ENCODE measurements around the gene MBD4.
A peak's percentile ranks its signal among the peaks of the same experiment; 100 is the strongest.

MBD4 gene

DNA sequence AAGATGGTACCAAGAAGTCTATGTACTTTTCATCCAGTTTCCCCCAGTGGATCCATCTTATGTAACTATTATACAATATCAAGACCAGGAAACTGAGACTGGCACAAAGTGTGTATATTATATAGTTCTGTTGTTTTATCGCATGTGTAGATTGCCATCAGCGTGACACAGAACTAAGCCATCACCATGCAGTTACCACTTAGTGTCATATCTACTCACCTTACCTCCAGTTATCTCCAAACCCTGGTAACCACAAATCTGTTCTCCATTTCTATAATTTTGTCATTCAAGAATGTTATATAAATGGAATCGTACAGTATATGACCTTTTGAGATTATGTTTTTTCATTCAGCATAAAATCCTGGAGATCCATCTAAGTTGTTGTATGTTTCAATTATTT, 23.3 kb upstream of the MBD4 start:
- Histone ChIP-seq H3K4me1 (ENCODE audit: control insufficient read depth in 2 of 2, insufficient read depth in 1 of 2, low read depth in 1 of 2, low read length in 2 of 2) (peaks cover 2 to 5% of the 10 kb centered on the region in 2 donors), H2BK5ac (ENCODE audit: low read length) (no peak overlapping the region), H3K36me3 (replicated peaks in 1 of 2; ENCODE audit: control insufficient read depth in 2 of 2, insufficient read depth in 2 of 2, low read length in 2 of 2) (peaks cover 12 to 59% of the 10 kb centered on the region in 2 donors), H3K4ac (ENCODE audit: low read length) (no peak overlapping the region), H2AK5ac (ENCODE audit: low read depth, low read length) (no peak overlapping the region), H3K4me3 (ENCODE audit: low read length in 2 of 2) (no peak overlapping the region), H2AFZ (ENCODE audit: low read length) (no peak overlapping the region), H3K23ac (ENCODE audit: low read depth, low read length, poor library complexity) (no peak overlapping the region), H3K4me2 (ENCODE audit: insufficient read depth, low read length, poor library complexity, severe bottlenecking) (no peak overlapping the region), H3K18ac (ENCODE audit: low read length) (no peak overlapping the region), H3K14ac (ENCODE audit: low read length) (no peak overlapping the region), H2BK15ac (ENCODE audit: low read length) (no peak overlapping the region), H3K9me3 (replicated peaks in 1 of 2; ENCODE audit: control insufficient read depth in 2 of 2, insufficient read depth in 1 of 2, low read depth in 1 of 2, low read length in 2 of 2) (no peaks in the 10 kb centered on the region), H4K91ac (ENCODE audit: low read depth, low read length, poor library complexity) (no peak overlapping the region), H2BK120ac (ENCODE audit: low read depth, low read length) (no peak overlapping the region), H3K9ac (ENCODE audit: low read depth, low read length, poor library complexity) (no peak overlapping the region), H3K27ac (replicated peaks; ENCODE audit: low read length) (no peak overlapping the region), H4K8ac (ENCODE audit: low read depth, low read length) (no peak overlapping the region), H2BK12ac (ENCODE audit: low read length) (no peak overlapping the region), H3K79me1 (ENCODE audit: low read depth, low read length) (no peaks in the 10 kb centered on the region), H3K27me3 (ENCODE audit: control insufficient read depth in 3 of 3, insufficient read depth in 3 of 3, low read depth in 1 of 3, low read length in 3 of 3) (no peaks in the 10 kb centered on the region)
- no CpG with 5 or more reads among the region's 3 CpGs for WGBS, 2 donors (ENCODE audit: extremely low coverage in 2 of 2, insufficient read length in 2 of 2, insufficient replicate concordance in 1 of 2)
- no peak for DNase-seq (ENCODE audit: low spot score)

DNA sequence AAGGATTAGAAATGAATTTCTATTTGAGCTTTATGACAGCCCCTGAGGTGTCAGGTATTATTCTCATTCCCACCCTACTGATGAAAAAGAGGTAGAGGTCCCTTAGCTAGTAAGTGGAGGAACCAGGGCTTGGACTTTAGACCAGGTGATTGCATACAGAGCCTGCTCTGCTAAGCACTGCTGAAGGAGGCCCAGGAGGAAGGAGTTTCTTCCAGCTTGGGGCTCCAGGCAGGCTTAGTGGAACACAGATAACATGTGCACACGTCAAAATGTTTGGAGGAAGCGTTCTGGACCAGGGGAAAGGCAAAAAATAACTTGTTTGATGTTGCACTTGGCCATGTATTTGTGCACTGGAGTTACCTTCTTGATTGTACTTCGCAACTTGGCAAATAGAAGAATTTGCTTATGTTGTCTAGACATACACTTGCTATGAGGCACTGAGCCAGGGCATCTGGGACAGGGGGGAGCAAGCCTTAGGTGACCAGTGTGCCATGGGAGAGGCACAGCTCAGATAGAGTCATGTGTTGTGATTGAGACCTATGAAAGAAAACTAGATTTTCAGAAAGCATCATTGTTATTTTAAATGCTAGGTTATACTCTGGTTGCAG, 22.7 kb upstream of the MBD4 start:
- Histone ChIP-seq H4K8ac (ENCODE audit: low read depth, low read length) (no peak overlapping the region), H3K79me1 (ENCODE audit: low read depth, low read length) (no peaks in the 10 kb centered on the region), H4K91ac (ENCODE audit: low read depth, low read length, poor library complexity) (no peak overlapping the region), H2AK5ac (ENCODE audit: low read depth, low read length) (no peak overlapping the region), H3K4me3 (ENCODE audit: low read length in 2 of 2) (peak overlapping the region in 1 of 2 donors; percentile 1), H3K4ac (ENCODE audit: low read length) (no peak overlapping the region), H3K9me3 (replicated peaks in 1 of 2; ENCODE audit: control insufficient read depth in 2 of 2, insufficient read depth in 1 of 2, low read depth in 1 of 2, low read length in 2 of 2) (no peaks in the 10 kb centered on the region), H3K18ac (ENCODE audit: low read length) (no peak overlapping the region), H3K14ac (ENCODE audit: low read length) (no peak overlapping the region), H3K9ac (ENCODE audit: low read depth, low read length, poor library complexity) (no peak overlapping the region), H3K4me2 (ENCODE audit: insufficient read depth, low read length, poor library complexity, severe bottlenecking) (no peak overlapping the region), H2BK5ac (ENCODE audit: low read length) (no peak overlapping the region), H2AFZ (ENCODE audit: low read length) (no peak overlapping the region), H3K27me3 (ENCODE audit: control insufficient read depth in 3 of 3, insufficient read depth in 3 of 3, low read depth in 1 of 3, low read length in 3 of 3) (no peaks in the 10 kb centered on the region), H2BK120ac (ENCODE audit: low read depth, low read length) (no peak overlapping the region), H2BK15ac (ENCODE audit: low read length) (no peak overlapping the region), H3K23ac (ENCODE audit: low read depth, low read length, poor library complexity) (no peak overlapping the region), H3K27ac (replicated peaks; ENCODE audit: low read length) (no peak overlapping the region), H3K36me3 (replicated peaks in 1 of 2; ENCODE audit: control insufficient read depth in 2 of 2, insufficient read depth in 2 of 2, low read length in 2 of 2) (peaks cover 12 to 56% of the 10 kb centered on the region in 2 donors), H3K4me1 (ENCODE audit: control insufficient read depth in 2 of 2, insufficient read depth in 1 of 2, low read depth in 1 of 2, low read length in 2 of 2) (peaks cover under 1 to 2% of the 10 kb centered on the region in 2 donors), H2BK12ac (ENCODE audit: low read length) (no peak overlapping the region)
- no peak for DNase-seq (ENCODE audit: low spot score)
- no CpG with 5 or more reads among the region's 3 CpGs for WGBS, 2 donors (ENCODE audit: extremely low coverage in 2 of 2, insufficient read length in 2 of 2, insufficient replicate concordance in 1 of 2)

DNA sequence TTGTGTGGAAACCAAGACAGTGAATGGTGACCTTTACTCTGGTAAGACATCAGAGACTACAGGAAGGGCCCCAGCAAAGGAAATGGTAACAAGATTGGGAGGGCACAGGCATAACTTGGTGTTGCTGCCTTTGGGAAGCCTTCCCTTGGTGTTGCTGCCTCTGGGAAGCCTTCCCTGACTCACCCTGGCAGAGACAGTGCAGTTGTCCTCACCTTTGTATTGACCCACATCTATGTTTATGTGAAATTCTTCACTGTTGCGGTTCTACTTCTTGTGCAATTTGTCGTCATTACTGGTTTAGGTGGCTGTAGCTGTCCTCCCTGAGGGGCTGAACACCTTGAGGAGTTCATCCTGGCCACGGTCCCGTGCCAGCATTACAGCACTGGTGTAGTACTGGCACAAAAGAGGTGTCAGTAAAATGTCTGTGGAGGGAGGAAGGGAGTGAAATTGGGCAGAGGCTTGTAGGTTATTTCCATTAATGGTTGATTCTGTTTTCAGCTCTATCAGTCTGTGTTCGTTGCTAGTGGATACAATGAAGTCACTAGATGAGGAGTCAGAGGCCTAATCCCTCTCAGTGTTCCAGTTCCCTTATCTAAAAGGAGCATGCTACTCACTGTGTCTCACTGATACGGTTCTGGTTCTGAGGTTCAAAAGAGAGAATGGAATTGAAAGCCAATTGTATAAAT, 21.9 kb upstream of the MBD4 start:
- Histone ChIP-seq H3K4ac (ENCODE audit: low read length) (no peak overlapping the region), H2BK12ac (ENCODE audit: low read length) (no peak overlapping the region), H2BK120ac (ENCODE audit: low read depth, low read length) (no peak overlapping the region), H3K4me3 (ENCODE audit: low read length in 2 of 2) (no peak overlapping the region), H3K23ac (ENCODE audit: low read depth, low read length, poor library complexity) (no peak overlapping the region), H2BK15ac (ENCODE audit: low read length) (no peak overlapping the region), H4K8ac (ENCODE audit: low read depth, low read length) (no peak overlapping the region), H2AFZ (ENCODE audit: low read length) (no peak overlapping the region), H3K4me2 (ENCODE audit: insufficient read depth, low read length, poor library complexity, severe bottlenecking) (no peak overlapping the region), H3K27me3 (ENCODE audit: control insufficient read depth in 3 of 3, insufficient read depth in 3 of 3, low read depth in 1 of 3, low read length in 3 of 3) (no peaks in the 10 kb centered on the region), H2BK5ac (ENCODE audit: low read length) (no peak overlapping the region), H3K9ac (ENCODE audit: low read depth, low read length, poor library complexity) (no peak overlapping the region), H3K4me1 (ENCODE audit: control insufficient read depth in 2 of 2, insufficient read depth in 1 of 2, low read depth in 1 of 2, low read length in 2 of 2) (peaks cover 0 to 2% of the 10 kb centered on the region in 2 donors), H3K36me3 (replicated peaks in 1 of 2; ENCODE audit: control insufficient read depth in 2 of 2, insufficient read depth in 2 of 2, low read length in 2 of 2) (peaks cover 12 to 56% of the 10 kb centered on the region in 2 donors), H3K27ac (replicated peaks; ENCODE audit: low read length) (no peak overlapping the region), H4K91ac (ENCODE audit: low read depth, low read length, poor library complexity) (no peak overlapping the region), H3K14ac (ENCODE audit: low read length) (no peak overlapping the region), H2AK5ac (ENCODE audit: low read depth, low read length) (no peak overlapping the region), H3K9me3 (replicated peaks in 1 of 2; ENCODE audit: control insufficient read depth in 2 of 2, insufficient read depth in 1 of 2, low read depth in 1 of 2, low read length in 2 of 2) (no peaks in the 10 kb centered on the region), H3K79me1 (ENCODE audit: low read depth, low read length) (no peaks in the 10 kb centered on the region), H3K18ac (ENCODE audit: low read length) (no peak overlapping the region)
- no peak for DNase-seq (ENCODE audit: low spot score)
- WGBS, 2 donors (ENCODE audit: extremely low coverage in 2 of 2, insufficient read length in 2 of 2, insufficient replicate concordance in 1 of 2) = no CpG with 5 or more reads among the region's 6 CpGs

DNA sequence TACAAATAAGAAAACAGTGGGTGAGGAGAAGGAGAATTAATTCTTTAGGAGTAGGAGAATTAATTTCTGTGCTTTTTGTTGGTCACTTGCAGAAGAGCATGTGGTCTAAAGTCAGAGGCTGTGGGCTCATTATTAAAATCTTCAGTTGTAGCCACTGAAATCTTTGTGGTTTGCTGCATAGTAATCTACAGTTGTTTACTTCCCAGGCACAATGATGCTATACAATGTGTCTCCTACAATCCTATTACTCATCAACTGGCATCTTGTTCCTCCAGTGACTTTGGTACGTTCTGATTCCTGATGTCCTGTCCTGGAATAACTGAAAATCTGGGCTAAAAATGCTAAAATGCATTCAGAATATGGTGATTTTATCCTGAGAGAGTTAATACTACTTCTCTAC, 21.3 kb upstream of the MBD4 start:
- WGBS, 2 donors (ENCODE audit: extremely low coverage in 2 of 2, insufficient read length in 2 of 2, insufficient replicate concordance in 1 of 2) = no CpG with 5 or more reads among the region's 1 CpG
- Histone ChIP-seq H3K14ac (ENCODE audit: low read length) (no peak overlapping the region), H3K4me2 (ENCODE audit: insufficient read depth, low read length, poor library complexity, severe bottlenecking) (no peak overlapping the region), H3K4ac (ENCODE audit: low read length) (no peak overlapping the region), H4K8ac (ENCODE audit: low read depth, low read length) (no peak overlapping the region), H3K23ac (ENCODE audit: low read depth, low read length, poor library complexity) (no peak overlapping the region), H3K4me3 (ENCODE audit: low read length in 2 of 2) (no peak overlapping the region), H3K79me1 (ENCODE audit: low read depth, low read length) (no peaks in the 10 kb centered on the region), H3K27ac (replicated peaks; ENCODE audit: low read length) (no peak overlapping the region), H3K4me1 (ENCODE audit: control insufficient read depth in 2 of 2, insufficient read depth in 1 of 2, low read depth in 1 of 2, low read length in 2 of 2) (peaks cover 0 to 2% of the 10 kb centered on the region in 2 donors), H2BK15ac (ENCODE audit: low read length) (no peak overlapping the region), H2BK5ac (ENCODE audit: low read length) (no peak overlapping the region), H3K36me3 (replicated peaks in 1 of 2; ENCODE audit: control insufficient read depth in 2 of 2, insufficient read depth in 2 of 2, low read length in 2 of 2) (peaks cover 12 to 58% of the 10 kb centered on the region in 2 donors), H3K27me3 (ENCODE audit: control insufficient read depth in 3 of 3, insufficient read depth in 3 of 3, low read depth in 1 of 3, low read length in 3 of 3) (no peaks in the 10 kb centered on the region), H4K91ac (ENCODE audit: low read depth, low read length, poor library complexity) (no peak overlapping the region), H2AK5ac (ENCODE audit: low read depth, low read length) (no peak overlapping the region), H2BK12ac (ENCODE audit: low read length) (no peak overlapping the region), H3K9ac (ENCODE audit: low read depth, low read length, poor library complexity) (no peak overlapping the region), H2AFZ (ENCODE audit: low read length) (no peak overlapping the region), H3K9me3 (replicated peaks in 1 of 2; ENCODE audit: control insufficient read depth in 2 of 2, insufficient read depth in 1 of 2, low read depth in 1 of 2, low read length in 2 of 2) (no peaks in the 10 kb centered on the region), H3K18ac (ENCODE audit: low read length) (no peak overlapping the region), H2BK120ac (ENCODE audit: low read depth, low read length) (no peak overlapping the region)
- DNase-seq (ENCODE audit: low spot score) = no peak
